ENCODE measurements around the gene KRTAP3-2.
"Not testable (repeated sequence)": the region's sequence is repeated elsewhere in the genome, so short reads cannot be mapped to it uniquely, and the experiment has no call there.

Gene KRTAP3-2

DNA sequence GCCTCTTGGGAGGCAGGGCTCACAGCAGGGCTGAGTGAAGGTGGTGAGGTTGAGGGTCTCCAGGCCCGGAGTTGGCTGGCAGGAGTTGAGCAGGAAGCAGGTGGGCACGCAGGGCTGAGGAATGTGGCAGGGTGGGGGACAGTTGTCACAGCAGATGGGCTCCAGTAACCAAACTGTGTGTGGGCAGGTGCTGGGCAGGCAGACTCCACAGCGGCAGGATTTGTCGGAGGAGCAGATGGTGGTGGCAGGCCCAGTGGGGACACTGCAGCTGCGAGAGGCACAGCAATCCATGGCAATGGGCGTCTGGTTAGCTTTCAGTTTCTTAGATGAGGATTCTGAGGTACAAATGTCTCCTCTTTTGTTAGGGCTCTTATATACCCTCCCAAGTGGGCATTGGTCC lies at the start of gene KRTAP3-2:
Gene KRTAP3-2, minus strand, starts transcription at position 344 of the 400 bp plus-strand sequence. Its CDS starts 53 bp downstream, at position 291.
- in situ Hi-C loops (cut with MboI; ENCODE audit: low sequenced_read_pairs) = not testable (repeated sequence)

- in situ Hi-C loops (cut with MboI; ENCODE audit: low sequenced_read_pairs) = no loop called here
These were observed 49.4 kb upstream of the KRTAP3-2 start for GRCh38 chr17:41049110-41049509.

GRCh38 chr17:41048441-41048840 lies 48.7 kb upstream of the KRTAP3-2 start:
- in situ Hi-C loops (cut with MboI; ENCODE audit: low sequenced_read_pairs) = no loop called here

- in situ Hi-C loops (cut with MboI; ENCODE audit: low sequenced_read_pairs) = not testable (repeated sequence)
These were observed 47.2 kb upstream of the KRTAP3-2 start, which contains the start of gene KRTAP2-1 for GRCh38 chr17:41046735-41047465. Gene KRTAP2-1 (minus strand): TSS chr17:41047316. CDS start chr17:41047267, 49 bp downstream.

- in situ Hi-C loops (cut with MboI; ENCODE audit: low sequenced_read_pairs) = no loop called here
These were observed 43.2 kb upstream of the KRTAP3-2 start for GRCh38 chr17:41042953-41043352.

- in situ Hi-C loops (cut with MboI; ENCODE audit: low sequenced_read_pairs) = not testable (repeated sequence)
These were observed 41.3 kb upstream of the KRTAP3-2 start, which contains the start of gene KRTAP1-1 for GRCh38 chr17:41040783-41041571. Gene KRTAP1-1 (minus strand): TSS chr17:41041450. CDS start chr17:41041397, 53 bp downstream.

GRCh38 chr17:41037853-41038350 lies 38.2 kb upstream of the KRTAP3-2 start:
- in situ Hi-C loops (cut with MboI; ENCODE audit: low sequenced_read_pairs) = no loop called here

DNA sequence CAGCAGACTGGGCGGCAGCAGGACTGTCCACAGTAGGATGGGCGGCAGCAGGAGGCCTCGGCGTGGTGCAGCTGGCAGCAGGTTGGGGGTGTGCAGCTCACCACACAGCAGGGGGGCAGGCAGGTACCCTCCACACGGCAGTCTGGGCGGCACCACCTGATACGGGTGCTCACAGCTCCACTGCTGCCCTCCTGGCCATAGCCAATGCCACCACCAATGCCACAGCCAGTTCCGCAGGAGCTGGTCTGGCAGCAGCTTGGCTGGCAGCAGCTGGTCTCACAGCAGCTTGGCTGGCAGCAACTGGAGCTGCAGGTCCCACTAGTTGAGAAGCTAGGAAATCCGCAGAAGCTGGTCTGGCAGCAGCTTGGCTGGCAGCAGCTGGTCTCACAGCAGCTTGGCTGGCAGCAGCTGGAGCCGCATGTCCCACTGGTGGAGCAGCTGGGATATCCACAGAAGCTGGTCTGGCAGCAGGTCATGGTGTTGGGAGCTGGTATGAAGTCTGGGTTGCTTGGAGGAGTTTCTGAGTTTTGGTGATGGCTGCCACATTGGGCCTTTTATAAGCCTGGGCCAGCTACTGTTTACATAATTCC lies 34.7 kb upstream of the KRTAP3-2 start, which contains the start of gene KRTAP1-3:
Gene KRTAP1-3, minus strand, starts transcription at position 529 of the 590 bp plus-strand sequence. Its CDS starts 53 bp downstream, at position 476.
- in situ Hi-C loops (cut with MboI; ENCODE audit: low sequenced_read_pairs) = not testable (repeated sequence)

GRCh38 chr17:41029633-41030245 lies 30.0 kb upstream of the KRTAP3-2 start, which contains the start of gene KRTAP1-4:
Gene KRTAP1-4 (minus strand): TSS chr17:41030195. CDS start chr17:41030078, 117 bp downstream.
- in situ Hi-C loops (cut with MboI; ENCODE audit: low sequenced_read_pairs) = no loop called here

GRCh38 chr17:41026715-41027471 lies 27.2 kb upstream of the KRTAP3-2 start, which contains the start of gene KRTAP1-5:
Gene KRTAP1-5 (minus strand): TSS chr17:41027208. CDS start chr17:41027155, 53 bp downstream.
- in situ Hi-C loops (cut with MboI; ENCODE audit: low sequenced_read_pairs) = no loop called here

GRCh38 chr17:41024697-41025096 lies 25.0 kb upstream of the KRTAP3-2 start:
- in situ Hi-C loops (cut with MboI; ENCODE audit: low sequenced_read_pairs) = no loop called here

DNA sequence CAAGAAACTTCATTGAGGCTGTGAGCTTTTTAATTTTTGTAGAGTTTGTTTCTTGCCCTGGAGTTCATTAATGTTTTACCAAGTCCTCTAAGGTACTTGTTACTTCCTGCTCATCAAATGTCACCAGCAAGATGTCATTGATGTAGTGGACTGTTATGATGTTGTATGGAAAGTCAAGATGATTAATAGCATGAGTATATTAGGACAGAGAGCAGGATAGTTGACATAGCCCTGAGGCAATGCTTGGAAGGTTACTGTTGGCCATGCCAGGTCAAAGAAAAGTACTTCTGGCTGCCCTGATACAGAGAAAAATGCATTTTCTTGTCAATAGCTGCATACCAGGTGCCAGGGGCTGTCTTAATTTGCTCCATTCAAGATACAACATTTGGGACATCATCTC lies 20.6 kb upstream of the KRTAP3-2 start:
- in situ Hi-C loops (cut with MboI; ENCODE audit: low sequenced_read_pairs) = no loop called here

- in situ Hi-C loops (cut with MboI; ENCODE audit: low sequenced_read_pairs) = no loop called here
These were observed 19.7 kb upstream of the KRTAP3-2 start for GRCh38 chr17:41019415-41019814.

GRCh38 chr17:41018541-41018940 lies 18.8 kb upstream of the KRTAP3-2 start:
- in situ Hi-C loops (cut with MboI; ENCODE audit: low sequenced_read_pairs) = no loop called here

GRCh38 chr17:41016578-41017215 lies 17.0 kb upstream of the KRTAP3-2 start:
- in situ Hi-C loops (cut with MboI; ENCODE audit: low sequenced_read_pairs) = no loop called here

DNA sequence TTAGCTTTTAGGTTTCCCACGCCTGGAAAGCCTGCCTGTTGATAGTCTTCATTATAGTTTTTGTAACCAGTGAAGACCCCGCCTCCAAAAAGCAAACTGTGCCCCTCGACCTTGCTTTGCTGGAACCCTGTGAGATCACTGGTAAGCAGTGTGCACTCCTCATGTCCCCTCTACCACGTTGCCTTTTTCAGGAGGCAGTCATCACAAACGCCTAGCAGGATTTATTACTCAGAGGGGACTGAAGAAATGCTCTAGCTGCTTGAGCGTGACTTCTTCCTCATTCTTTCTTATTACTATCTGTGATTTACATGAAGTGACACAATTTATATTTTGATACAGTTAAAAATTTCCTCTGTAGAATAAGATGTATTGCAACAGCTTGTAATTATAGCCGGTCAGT lies 15.7 kb upstream of the KRTAP3-2 start:
- in situ Hi-C loops (cut with MboI; ENCODE audit: low sequenced_read_pairs) = no loop called here

DNA sequence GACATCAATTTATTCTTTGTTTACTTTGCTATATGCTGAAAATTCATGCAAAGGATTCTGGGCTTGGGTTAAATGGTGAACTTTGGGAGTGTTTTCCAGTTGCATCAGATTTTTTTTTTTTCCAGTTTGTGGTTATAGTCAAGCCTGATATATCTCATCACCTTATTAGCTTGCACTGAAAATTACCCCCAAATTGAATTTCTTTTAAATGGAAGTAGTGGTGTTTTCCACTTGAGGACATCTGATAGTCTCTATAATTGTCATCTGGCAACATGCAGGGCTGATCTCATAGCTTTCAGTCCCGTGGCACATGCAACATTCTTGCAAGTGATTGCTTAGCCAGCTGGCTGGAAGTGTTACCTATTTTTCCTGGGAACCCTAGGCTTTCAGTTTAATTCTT lies 13.9 kb upstream of the KRTAP3-2 start:
- in situ Hi-C loops (cut with MboI; ENCODE audit: low sequenced_read_pairs) = no loop called here

- in situ Hi-C loops (cut with MboI; ENCODE audit: low sequenced_read_pairs) = no loop called here
These were observed 13.5 kb upstream of the KRTAP3-2 start for GRCh38 chr17:41013181-41013580.
